Measurements from ENCODE around the gene TRIM74.
"Not testable (repeated sequence)": the region's sequence is repeated elsewhere in the genome, so short reads cannot be mapped to it uniquely, and the experiment has no call there.

The TRIM74 gene

DNA sequence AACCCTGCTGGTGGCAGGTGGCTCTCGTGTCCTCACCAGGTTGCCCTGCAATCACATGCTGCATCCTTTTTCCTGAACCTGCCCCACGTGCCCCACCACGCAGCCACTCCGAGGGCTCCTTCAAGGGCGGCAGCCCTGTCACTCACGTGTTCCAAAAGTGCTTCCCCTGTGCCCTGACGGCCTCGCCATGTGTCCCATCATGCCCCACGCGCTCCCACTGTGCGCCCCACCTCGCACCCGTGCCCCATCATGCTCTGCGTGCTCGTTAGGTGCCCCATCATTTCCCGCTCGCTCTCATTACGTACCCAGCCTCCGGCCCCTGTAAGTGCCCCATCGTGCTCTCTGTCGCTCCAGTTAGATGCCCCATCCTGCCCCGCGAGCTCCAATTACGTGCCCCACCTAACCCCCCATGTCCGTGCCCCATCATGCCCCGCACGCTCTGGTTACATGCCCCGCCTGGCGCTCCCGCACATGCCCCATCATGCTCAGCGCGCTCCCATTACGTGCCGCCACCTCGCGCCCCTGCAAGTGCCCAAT, at the start of gene TRIM74:
Gene TRIM74, minus strand, starts transcription at position 487 of the 537 bp plus-strand sequence. CDS start 3,309 bp downstream, outside the sequence.
- DNase-seq (ENCODE audit: low spot score) = not testable (repeated sequence)

DNA sequence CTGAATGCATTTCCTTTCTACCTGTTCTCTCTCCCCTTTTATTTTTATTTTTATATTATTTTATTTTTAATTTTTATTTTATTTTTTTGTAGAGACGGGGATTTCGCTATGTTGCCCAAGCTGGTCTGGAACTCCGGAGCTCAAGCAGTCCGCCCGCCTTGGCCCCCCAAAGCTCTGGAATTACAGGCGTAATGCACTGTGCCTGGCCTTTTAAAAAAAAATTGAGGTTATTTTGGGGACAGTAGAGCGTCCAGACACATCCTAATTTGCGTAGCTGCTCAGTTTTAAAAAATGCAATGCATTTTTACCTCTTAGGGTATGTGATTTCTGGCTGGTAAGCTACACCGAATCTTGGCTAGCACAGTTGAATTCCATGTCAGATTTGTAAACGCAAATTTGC, 37.2 kb upstream of the TRIM74 start:
- not testable (repeated sequence) for DNase-seq (ENCODE audit: low spot score)

DNA sequence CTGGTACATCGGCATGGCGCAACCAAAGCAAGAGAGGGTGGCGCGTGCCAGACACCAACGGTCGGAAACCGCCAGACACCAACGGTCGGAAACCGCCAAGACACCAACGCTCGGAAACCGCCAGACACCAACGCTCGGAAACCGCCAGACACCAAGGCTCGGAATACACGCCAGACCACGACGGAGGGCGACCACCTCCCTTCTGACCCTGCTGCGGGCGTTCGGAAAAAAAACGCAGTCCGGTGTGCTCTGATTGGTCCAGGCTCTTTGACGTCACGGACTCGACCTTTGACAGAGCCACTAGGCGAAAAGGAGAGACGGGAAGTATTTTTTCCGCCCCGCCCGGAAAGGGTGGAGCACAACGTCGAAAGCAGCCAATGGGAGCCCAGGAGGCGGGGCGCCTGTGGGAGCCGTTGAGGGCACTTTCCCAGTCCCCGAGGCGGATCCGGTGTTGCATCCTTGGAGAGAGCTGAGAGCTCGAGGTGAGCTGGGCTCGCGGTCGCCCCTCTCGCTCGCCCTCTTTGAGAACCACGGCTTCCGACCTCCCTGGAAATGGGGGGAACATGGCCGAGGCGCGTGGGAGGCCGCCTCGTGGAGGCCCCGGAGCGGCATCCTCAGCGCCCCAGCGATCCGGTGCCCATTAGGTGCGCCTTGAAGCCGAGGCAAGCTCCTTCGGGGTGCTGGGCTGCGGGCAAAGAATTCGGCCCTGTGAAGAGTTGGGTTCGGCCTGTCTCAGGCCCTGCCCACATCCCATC, 36.6 kb upstream of the TRIM74 start:
- DNase-seq (ENCODE audit: low spot score) = not testable (repeated sequence)

DNA sequence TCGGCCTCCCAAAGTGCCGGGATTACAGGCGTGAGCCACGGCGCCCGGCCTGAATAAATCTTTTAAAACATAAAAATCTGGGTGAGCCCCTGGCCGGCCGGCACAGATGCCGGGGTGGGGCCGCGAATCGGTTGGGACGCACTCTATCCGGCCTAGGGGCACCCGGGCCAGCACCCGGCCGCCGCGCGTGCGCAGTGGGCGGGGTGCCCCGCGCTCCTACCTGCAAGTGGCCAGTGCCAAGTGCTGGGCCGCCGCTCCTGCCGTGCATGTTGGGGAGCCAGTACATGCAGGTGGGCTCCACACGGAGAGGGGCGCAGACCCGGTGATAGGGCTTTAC, 36.1 kb upstream of the TRIM74 start:
- not testable (repeated sequence) for DNase-seq (ENCODE audit: low spot score)

DNA sequence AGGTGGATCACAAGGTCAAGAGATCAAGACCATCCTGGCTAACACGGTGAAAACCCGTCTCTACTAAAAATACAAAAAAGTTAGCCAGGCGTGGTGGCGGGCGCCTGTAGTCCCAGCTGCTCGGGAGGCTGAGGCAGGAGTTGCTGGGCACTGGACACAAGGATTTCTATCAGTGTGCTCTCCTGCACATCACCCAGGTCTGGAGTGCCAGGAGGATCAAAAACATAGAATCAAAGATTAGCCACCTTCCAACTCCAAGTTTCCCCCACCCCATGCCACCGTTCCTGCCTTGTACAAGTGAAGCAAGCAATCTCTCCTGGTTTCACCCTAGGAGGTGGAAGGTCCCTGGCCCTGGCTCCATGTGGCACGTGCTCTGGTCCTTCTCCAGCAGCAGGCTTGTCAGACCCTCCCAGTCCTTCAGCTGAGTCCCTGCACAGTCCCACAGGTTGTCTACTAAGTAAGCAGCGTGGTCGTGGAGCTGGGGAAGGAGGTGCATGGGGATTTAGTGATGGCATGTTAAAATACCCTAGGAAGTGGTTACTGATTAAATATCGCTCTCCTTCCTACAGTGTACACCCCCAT, 28.7 kb upstream of the TRIM74 start:
- DNase-seq (ENCODE audit: low spot score) = not testable (repeated sequence)

DNA sequence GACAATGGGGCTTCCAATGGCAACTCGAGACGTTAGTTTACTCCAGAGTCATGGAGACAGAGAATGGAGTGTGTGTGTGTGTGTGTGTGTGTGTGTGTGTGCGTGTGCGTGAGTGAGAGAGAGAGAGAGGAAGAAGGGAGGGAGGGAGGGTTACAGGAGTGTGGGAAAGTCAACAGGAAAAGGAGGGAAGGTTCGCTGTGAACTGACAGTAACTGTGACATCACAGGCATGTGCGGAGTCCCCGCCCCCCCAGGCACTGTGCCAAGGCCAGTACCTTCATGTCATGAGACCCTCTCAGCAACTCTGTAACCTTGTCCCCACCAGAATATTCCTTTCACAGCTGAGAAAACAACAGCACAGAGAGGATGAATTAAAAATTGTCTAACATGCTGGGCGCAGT, 28.2 kb upstream of the TRIM74 start:
- not testable (repeated sequence) for DNase-seq (ENCODE audit: low spot score)

DNA sequence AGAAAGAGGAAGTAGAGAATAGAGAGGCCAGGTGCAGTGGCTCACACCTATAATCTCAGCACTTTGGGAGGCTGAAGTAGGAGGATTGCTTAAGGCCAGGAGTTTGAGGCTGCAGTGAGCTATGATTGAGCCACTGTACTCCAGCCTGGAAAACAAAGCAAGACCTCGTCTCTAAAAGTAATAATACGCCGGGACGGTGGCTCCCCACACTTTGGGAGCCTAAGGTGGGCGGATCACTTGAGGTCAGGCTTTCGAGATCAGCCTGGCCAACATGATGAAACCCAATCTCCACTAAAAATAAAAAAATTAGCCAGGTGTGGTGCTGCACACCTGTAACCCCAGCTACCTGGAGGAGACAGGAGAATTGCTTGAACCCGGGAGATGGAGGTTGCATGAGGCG, 26.2 kb upstream of the TRIM74 start:
- not testable (repeated sequence) for DNase-seq (ENCODE audit: low spot score)

DNA sequence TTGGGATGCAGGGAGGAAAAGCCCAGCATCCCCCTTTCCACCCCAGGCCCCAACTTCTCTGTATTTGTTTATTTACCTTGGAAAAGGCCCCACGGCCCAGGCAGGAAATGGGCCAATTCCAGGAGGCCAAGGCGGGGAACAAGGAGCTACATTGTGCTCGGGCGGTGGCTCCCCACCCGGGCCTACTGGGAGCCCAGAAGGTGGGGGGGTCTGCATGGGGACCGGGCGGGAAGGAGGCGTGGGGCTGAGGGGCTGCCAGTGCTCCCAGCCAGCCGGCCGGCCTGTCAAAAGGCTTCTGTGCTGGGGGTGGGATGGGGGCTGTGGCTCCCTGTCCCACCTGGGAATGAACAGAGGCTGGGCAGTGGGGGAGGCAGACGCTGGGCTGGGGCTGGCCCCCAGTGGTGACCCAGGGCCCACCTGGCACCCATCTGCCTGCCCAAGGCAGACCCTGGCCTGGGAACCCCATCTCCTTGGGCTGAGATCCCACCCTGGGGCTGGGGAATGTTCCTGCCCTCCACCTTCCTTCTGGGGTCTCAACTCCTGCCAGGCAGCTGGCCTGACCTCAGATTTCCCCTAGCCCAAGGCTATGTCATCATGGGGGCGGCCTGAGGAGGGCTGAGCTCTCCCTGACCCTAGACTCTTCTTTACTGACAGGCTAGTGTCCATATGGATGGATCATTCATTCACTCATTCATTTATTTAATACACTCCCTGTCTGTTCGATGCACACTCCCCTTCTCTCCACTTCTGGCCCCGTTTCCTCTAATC, 21.1 kb upstream of the TRIM74 start:
- not testable (repeated sequence) for DNase-seq (ENCODE audit: low spot score)

DNA sequence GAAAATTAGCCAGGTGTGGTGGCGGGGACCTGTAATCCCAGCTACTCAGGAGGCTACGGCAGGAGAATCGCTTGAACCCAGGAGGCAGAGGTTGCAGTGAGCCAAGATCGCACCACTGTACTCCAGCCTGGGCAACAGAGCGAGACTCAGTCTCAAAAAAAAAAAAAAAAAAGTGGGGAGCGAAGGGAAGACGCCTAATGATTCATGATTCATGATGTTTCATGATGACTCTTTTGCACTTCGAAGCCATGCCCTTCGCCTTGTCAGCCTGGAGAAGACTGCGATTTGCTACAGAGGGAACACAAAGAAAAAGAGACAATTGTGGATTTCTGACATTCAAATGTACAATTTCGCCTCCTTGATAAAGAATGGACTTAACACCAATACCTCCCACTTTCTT, 12.8 kb upstream of the TRIM74 start:
- DNase-seq (ENCODE audit: low spot score) = not testable (repeated sequence)

DNA sequence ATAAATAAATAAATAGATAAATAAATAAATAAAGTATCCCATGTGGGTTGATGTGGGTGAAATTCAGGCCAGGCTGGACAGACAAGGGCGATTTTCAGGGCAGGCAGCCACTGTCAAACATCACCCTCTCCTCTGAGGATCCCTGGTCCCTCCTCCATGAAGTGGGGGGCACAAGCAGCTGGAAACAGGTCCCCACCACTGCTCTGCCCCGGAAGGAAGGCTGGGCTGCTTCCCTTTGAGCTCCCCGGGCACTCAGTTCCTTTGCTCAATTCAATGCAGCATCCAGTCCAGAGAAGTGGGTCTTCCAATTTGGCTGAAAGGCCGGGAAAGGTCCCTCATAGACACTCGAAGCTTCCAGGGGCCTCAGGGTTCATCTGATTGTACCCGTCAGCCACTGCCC, 11.1 kb upstream of the TRIM74 start:
- DNase-seq (ENCODE audit: low spot score) = not testable (repeated sequence)

DNA sequence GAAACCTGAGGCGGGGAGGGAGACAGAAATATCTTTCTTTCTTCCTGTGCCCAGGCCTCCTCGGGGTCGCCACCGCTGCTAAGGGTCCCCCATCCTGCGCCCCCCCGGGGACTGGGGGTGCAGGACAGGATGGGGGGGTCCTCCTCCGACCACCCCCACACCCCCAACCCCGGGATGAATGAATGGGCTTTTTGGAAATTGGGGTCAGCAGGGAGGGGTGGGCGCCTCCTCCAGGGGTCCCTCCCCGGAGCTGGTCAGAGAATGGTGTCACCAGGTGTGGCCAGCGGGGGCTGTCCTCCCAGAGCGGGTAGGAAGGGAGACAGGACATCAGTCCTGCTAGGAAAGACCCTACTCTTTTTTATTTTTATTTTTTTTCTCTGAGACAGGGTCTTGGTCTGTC, 7.2 kb upstream of the TRIM74 start:
- not testable (repeated sequence) for DNase-seq (ENCODE audit: low spot score)

DNA sequence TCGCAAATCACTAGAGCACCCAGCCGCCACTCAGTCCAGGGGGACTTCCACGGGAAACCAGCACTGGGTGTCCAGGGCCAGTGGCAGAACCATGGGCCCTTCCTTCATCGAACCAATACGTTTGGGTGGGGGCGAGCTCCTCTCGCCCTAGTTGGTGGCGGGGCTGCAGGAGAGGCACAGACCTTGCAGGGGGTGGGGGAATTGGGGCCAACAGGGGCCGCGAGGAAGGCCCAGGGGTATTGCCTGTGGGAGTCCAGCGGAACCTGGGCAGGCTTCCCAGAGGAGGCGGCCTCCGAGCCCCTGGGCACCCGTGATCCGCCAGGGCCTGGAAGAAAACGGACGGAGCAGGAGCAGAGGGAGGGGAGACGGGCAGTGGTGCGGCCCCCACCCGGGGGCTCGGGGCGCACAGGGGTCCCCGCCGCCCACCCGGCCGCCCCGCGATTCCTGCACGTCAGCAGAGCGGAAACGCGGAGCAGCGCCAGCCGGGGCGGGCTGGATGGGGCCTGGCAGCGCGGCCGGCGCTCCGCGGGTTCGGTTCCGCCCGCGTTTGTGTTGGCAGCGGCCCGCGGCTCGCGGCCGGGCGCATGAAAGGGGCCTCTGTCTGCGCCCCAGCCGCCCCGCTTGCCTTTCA, 6.5 kb upstream of the TRIM74 start:
- DNase-seq (ENCODE audit: low spot score) = not testable (repeated sequence)

DNA sequence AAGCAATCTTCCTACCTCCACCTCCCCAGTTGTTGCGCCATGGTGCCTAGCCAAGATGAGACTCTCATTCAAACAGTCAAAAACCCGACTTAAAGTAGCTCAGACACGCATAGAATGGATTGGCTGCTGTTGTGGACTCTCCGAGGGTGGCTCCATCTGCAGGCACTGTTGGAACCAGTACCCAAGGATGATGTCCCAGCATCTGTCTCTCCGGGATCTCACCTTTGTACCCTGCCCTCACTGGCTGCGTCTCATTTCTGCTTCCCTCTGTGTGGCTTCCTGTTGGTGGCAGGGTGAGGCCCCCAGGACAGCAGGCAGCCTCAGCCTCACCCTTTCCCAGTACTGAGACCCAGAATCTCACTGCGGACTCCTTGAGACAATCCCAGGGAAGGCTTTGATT, 5.5 kb upstream of the TRIM74 start:
- DNase-seq (ENCODE audit: low spot score) = not testable (repeated sequence)

DNA sequence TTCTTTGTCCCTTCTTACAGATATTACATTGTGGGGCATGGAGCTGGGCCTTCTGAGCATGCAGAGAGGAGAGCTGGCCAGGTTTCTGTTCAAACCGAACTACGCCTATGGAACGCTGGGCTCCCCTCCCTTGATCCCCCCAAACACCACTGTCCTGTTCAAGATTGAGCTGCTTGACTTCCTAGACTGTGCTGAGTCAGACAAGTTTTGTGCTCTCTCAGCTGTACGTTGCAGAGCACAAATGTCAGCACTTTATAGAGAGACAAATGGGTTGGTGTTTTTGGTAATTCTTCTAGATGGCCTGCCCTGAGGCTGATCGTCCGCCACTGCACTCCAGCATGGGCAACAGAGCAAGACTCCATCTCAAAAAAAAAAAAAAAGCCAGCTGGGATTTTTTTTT, 2.2 kb upstream of the TRIM74 start:
- not testable (repeated sequence) for DNase-seq (ENCODE audit: low spot score)

DNA sequence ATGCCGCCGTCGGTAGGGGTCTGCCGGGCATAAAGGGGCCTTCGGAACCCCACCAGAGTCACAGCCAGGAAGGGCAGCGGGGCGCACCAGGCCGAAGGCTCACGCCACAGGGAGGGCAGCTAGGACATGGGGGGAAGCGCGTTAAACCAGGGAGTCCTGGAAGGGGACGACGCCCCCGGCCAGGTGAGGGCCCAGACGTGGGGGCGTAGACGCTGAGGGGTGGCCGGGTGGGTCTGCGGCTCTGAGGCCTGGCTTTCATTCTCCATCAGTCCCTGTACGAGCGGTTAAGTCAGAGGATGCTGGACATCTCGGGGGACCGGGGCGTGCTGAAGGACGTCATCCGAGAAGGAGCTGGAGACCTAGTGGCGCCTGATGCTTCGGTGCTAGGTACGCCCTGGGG, 422 bp upstream of the TRIM74 start:
- DNase-seq (ENCODE audit: low spot score) = not testable (repeated sequence)

DNA sequence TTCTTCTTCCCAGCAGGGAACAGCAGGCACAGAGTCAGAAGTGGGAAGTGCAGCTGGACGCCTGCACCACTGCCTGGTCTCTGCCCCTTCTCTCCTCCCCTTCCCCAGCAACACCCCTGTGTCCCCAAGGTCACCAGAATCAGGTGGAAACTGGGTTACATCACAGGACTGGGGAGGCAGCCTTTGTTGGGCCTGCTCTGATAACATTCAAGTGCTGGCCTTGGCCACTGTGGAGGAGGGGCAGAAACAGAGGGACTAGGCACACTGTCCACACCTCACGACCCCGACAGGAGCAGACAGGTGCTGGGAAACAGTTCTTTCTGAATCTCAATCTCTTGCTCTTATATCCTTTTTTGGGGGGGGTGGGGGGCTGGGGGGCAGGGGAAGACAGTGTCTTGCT, 2.4 kb downstream of the TRIM74 start:
- DNase-seq (ENCODE audit: low spot score) = not testable (repeated sequence)

DNA sequence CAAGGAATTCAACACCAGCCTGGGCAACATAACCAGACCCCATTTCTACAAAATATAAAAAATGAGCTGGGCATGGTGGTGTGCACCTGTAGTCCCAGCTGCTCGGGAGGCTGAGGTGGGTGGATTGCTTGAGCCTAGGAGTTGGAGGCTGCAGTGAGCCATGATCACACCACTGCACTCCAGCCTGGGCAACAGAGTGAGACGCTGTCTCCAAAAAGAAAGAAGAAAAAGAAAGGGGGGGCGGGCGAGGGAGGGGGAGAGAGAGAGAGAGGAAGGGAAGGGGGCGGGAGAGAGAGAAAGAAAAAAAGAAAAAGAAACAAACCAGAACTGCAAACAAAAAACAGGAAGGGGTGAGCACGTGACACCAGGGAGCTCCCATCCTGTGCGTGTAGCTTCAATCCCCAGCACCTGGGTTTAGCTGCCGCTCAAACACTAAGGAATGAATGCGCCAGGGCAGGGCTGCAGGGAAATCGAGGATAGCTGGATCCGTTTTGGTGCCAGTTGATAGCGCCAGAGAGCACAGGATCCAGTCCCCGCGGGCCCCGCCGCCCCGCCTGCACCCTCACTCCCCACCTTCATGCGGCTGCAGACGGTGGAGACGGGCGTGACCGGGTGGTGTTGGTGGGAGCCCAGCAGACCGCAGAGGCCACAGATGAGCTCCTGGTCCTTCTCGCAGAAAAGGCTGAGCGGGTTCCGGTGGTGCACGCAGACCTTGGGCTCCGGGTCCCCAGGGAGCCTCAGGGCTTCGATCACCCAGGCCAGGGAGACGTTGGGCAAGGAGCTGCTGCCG, 3.9 kb downstream of the TRIM74 start:
- DNase-seq (ENCODE audit: low spot score) = not testable (repeated sequence)

DNA sequence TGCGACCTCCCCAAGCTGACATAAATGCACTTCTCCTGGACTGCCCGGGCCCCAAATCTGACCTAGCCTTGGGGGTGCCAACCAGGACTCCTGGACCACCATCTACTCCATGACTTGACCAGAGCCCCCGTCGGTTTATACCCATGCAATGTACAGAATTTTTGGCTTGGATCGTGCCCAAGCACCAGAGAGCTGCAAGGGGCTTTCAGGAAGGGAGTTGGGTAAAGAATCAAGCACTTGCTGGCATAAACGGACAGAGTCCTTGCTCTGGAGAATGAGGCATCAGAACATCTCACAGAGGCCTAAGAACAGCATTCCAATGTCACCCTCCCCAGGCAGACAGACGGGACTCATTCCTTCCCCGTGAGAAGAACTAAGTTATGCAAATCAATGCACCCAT, 6.2 kb downstream of the TRIM74 start:
- not testable (repeated sequence) for DNase-seq (ENCODE audit: low spot score)

DNA sequence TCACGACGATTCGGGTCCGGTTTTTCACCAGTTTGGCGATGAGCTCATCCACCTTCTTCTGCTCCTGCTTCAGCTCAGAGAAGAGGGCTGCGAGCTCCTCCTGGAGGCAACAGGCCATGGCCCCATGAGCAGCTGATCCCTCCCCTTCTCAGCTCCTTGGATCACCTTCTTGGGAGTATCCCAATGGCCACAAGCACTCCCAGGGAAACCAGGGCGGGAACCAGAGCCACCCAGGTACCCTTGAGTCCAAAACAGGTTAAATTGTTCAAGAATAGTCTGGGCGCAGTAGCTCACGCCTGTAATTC, 8.0 kb downstream of the TRIM74 start:
- not testable (repeated sequence) for DNase-seq (ENCODE audit: low spot score)

DNA sequence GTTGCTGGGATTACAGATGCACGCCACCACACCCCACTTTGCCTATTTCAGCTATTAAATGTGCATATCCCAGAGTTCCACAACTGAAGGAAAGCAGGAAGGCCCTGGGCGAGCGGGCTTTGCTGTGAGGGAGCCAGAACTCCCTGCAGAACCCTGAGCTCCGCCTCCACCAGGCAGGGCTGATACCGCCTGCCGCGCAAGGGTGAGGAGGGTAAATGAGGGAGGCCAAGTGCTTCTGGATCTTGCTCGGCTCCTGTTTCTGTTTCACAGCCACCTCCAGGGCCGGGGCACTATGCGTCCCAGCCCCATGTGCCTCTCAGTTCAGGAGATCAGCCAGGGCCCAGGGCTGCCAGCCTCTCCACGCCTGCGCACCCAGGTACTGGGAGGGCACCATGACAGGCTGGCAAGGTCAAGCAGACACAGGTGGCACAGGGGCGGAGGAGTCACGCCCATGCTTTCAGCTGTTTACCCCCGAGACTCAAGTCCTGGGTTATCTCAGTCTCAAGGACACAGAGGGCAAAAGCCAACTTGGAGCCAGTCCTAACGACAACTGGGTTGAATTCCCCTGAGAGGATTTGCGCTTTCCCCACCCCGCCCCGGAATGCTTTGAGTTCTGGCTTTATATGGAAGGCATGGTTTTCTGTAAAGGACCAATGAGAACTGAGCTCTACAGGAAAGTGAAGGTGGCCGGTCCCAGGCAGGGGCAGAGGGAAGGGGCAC, 8.5 kb downstream of the TRIM74 start:
- DNase-seq (ENCODE audit: low spot score) = not testable (repeated sequence)

DNA sequence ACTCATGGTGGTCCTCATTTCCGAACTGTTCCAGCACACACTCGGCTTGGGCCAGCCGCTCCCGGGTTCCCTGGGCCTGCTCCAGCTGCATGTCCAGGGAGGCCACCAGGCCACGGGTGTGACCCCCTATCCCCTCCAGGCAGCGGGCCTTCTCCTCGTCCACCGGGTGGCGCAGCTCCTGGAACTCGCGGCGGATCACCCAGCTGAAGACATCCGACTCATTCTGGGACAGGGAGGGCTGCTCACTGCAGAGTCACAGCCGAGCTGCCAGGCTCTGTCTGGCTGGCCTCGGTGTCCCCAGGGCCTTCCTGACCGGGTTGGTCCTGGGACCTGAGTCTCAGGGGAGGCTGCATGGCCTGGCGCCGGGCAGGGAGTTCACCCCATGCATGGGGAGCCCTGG, 9.2 kb downstream of the TRIM74 start:
- not testable (repeated sequence) for DNase-seq (ENCODE audit: low spot score)

Data from germinal center (tissue), 1 donor.